ENCODE measurements around the gene UTP3. TPM values are rescaled to one million over a fixed set of nuclear protein-coding genes. Genes with fewer than 3 reads are reported as not detected.
"Not testable (repeated sequence)": the region's sequence is repeated elsewhere in the genome, so short reads cannot be mapped to it uniquely, and the experiment has no call there.

Gene UTP3
- total RNA-seq, 1 experiment from 2014 or later, result 17.5 TPM

DNA sequence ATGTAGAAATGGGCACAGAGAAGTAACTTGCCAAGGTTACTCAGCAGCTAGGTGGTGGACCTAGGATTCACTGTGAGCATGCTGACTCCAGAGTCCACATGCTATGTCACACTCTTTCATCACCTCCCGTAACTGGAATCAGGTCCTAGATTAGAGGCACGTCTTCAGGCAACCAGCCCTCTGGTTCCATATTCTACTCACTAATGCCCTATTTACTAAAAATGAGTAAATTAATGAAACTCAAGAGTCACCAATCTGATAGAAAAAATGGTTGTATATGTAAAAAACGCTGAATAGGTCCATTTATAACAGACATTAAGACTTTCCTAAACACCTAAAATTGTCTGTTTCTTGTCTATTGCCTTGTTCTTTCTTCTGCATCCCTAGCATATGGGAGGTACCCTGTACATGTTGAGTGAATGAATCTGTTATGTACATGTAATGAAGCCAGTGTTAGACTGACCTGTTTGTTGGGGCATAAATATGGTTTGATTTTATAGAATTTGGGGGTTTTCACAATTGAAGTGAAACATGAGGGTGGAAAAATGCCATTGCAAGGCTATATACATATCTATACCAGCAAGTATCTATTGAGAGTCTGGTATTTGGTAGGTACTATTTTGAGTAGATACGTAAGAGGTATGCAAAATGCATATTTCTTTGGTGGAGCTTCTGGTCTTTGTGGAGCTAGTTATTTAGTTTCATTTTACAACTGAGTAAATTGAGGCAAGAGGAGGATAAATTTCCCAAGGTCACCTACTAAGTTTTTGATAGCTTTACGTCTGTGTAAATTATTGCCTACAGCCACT lies 26.0 kb downstream of the UTP3 start:
- no peak for DNase-seq (ENCODE audit: low spot score)

DNA sequence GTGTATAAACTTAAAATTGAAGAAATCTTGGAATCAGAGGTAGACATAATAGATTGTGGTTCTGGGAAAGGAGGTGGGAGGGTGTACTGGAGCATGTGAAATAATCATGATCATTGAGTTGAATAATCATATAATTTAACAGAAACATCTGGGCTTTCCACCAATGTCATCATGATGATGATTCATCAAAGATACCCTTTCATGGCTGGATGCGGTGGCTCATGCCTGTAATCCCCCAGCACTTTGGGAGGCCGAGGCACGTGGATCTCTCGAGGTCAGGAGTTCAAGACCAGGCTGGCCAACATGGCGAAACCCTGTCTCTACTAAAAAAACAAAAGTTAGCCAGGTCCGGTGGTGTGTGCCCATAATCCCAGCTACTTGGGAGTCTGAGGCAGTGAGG lies 26.8 kb downstream of the UTP3 start:
- DNase-seq (ENCODE audit: low spot score), result no peak

DNA sequence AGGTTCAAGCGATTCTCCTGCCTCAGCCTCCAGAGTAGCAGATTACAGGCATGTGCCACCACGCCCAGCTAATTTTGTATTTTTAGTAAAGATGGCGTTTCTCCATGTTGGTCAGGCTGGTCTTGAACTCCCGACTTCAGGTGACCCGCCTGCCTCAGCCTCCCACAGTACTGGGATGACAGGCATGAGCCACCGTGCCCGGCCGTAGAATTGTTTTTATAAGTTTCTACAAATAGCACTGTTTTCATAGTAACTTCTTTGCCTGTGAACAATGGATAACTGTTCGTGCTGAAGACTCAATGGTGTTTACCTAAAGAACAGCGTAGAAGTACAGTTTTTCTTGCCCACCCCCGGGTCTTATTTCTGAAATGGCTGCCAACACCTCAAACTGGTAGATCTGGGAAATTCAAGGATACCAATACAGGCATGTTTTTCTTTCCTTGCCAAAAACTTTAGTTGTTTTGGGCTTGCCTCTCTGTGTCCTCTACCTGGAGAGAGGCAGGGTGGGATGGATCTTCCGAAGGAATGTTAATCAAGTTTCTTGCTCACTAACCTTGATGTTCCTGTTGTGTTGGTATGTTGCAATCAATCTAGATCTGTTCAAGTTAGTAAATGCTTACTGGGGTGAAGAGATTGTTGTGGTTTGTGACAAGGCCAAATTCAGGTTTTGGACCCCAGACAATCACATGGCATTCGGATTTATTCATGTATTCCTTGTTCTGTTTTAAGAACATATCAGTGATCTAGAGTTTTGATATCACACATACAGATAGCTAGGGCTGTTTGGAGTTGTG lies 30.7 kb downstream of the UTP3 start:
- DNase-seq (ENCODE audit: low spot score), result no peak

DNA sequence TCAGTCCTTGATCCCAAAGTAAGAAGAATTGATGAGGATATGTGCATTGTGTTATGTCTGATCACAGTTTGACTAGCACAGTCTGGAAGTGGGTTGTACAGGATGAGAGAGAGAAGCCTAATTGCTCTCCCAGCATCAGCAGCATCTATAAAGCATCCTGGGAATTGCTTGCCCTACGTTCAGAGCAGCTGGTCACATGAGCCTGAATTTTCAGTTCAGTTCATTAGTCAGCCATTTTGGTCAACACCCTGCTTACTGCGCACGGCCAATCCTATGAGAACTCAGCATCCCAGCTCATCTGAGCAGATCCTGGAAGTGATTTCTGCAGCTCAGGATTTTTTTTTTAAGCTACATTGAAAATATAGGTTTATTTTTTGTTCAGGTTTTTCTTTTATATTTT lies 33.4 kb downstream of the UTP3 start, which contains the start of gene RUFY3:
RUFY3 (plus strand) TSS at position 218 of the 400 bp plus-strand sequence. CDS start 610 bp downstream, outside the sequence.
- DNase-seq (ENCODE audit: low spot score), result no peak

DNA sequence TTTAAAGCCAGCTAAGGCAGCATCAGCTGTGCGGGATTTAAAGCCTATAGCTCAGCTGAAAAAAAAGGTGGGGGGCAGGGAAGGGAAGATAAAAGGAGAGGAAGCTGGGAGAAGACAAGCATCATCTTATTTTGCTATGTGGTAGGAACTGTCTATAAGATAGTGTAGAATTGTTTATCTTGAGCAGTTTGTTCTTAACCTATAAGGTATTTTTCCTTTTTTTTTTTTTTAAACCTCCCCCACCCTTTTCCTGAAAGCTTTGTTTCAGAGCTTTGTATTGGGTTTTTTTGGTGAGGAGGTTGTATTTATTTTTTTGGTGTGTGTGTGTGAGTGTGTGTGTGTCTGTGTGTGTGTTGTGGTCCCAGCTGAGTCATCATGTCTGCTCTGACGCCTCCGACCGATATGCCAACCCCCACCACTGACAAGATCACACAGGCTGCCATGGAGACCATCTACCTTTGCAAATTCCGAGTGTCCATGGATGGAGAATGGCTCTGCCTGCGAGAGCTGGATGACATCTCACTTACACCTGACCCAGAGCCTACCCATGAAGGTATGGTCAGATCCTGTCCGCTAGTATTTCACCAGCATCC lies 34.0 kb downstream of the UTP3 start:
- no peak for DNase-seq (ENCODE audit: low spot score)

DNA sequence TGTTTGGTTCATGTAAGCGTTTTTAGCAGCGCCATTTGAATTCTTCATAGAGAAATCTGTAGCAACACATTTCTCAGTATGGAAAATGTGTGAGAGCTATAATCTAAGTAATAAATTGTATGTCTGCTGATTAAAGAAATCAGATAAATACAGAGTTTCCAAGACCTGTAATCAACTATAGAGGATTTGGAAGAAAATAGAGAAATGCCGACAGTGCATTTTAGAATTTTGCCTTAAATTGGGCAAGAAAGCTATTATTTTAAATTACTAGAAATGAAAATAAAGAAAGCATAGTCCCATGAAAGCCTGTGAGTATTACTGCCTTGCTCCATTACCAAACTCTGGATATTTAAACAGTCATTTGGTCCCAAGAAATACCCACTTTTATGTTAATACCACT lies 36.1 kb downstream of the UTP3 start:
- no peak for DNase-seq (ENCODE audit: low spot score)

DNA sequence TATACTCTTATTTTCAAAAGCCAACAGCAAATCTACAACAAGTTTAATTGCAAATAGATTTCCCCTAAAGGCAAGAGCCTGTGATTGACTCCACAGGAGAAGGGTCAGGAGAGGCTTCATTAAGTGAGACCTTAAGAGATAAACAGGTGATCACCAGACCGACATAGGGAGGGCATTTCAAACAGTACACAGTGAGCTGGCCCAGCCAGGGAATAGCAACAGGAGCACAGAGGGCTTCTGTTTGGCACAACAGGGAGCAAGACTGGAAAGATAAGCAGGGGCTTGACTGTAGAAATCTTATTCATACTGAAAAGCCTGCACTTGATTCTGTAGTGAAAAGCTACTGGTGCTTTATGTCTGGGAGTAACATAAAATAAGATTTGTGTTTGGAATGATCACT lies 37.3 kb downstream of the UTP3 start:
- DNase-seq (ENCODE audit: low spot score), result no peak

DNA sequence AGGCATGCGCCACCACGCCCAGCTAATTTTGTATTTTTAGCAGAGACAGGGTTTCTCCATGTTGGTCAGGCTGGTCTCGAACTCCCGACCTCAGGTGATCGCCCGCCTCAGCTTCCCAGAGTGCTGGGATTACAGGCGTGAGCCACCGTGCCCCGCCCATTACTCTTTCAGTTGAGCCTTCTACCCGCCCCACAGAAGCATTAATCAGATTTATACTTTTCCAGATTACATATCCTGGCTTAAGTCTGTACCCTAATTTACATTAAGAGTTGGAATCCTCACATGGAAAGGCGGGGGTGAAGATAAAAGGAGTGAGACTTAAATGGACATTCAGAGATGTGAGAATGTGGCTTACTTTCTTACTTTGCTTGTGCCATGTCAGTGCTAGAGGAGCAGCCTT lies 38.2 kb downstream of the UTP3 start:
- DNase-seq (ENCODE audit: low spot score), result not testable (repeated sequence)

DNA sequence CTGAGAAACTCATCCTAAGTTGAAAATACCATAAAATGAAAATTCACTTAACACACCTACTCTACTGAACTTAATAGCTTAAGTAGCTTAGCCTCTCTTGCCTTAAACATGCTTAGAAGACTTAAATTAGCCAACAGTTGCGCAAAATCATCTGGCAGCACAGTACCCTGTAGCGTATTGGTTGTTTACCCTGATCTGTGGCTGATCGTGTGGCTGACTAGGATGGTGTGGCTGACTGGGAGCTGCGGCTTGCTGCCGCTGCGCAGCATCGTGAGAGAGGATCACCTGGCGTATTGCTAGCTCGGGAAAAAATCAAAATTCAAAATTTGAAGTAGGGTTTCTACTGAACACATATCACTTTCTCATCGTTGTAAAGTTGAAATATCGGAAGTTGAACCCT lies 39.8 kb downstream of the UTP3 start:
- DNase-seq (ENCODE audit: low spot score), result no peak

DNA sequence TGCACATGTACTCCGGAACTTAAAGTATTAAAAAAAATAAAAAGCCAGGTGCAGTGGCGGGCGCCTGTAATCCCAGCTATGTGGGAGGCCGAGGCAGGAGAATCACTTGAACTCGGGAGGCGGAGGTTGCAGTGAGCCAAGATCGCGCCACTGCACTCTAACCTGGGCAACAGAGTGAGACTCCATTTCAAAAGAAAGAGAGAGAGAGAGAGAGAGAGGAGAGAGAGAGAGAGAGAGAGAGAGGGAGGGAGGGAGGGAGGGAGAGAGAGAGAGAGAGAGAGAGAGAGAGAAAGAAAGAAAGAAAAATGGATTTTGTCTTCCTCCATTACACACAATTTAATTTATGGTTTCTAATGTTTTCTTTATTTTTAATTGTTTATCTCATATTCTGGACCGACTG lies 44.5 kb downstream of the UTP3 start:
- not testable (repeated sequence) for DNase-seq (ENCODE audit: low spot score)

DNA sequence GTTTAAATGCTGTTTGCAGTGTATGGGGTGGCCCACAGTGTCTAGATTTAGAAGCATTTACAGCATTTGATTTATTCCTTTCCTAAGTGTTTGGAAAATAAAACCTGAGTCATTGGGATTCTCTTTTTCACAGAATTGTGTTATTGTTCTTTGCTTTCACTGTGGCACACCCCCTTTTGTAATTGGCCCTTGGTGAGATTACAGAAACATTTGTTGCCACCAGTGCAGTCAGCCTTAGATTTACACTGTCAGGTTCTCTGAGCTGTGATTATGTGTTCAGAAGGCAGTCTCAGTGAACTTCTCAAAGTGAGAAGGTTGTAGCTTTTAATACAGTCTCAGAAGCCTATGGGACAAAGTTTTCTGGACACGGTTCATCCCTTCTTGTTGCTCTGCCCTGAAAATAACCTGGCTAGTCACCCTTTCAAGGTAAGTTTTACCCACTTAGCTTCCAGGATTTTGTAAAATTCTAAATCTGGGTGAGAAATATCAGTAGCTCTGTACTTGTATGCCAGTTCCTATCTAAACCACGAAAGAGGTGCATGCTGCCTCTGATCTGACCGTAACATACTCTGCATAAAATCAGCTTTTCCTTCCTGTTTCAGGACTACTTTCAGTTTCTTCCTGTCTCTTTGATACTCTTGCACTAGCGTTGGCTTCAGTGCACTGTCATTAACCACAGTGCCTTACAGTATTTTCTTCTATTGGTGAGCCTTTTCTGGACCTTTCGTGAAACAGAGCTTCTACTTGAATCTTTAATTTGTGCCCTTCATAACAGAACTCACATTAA lies 46.0 kb downstream of the UTP3 start:
- DNase-seq (ENCODE audit: low spot score), result peak; percentile 56

DNA sequence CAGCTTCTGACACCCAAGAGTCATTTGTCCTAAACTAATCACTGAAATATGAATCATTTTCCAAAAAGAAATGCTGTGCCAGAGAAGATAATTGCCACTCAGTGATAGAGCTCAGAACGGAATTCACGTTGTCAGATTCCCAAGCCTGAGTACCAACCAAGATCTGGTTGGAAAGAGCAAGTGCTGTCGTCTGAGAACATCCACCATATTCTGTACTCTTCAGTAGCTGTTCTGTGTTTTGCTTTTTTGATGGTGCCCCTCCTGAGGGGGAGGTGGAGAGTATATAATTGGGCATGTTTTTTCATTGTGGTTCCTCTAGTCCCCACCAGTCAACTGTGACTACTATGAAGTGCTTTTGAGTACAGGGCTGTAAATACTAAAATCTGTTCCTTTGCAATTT lies 46.6 kb downstream of the UTP3 start:
- peak; percentile 32 for DNase-seq (ENCODE audit: low spot score)

DNA sequence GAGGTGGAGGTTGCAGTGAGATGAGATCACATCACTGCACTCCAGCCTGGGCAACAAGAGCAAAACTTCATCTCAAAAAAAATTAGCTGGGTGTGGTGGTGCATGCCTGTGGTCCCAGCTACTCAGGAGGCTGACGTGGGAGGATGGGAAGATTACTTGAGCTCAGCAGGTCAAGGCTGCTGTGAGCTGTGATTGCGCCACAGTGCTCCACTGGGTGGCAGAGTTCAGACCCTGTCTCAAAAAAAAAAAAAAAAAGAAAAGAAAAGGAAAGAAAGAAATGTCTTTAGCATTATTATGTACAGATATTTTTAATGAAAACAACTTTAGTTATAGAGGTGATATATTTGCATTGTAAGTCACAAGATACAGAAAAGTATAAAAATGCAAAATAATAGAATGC lies 47.6 kb downstream of the UTP3 start:
- peak; percentile 21 for DNase-seq (ENCODE audit: low spot score)

DNA sequence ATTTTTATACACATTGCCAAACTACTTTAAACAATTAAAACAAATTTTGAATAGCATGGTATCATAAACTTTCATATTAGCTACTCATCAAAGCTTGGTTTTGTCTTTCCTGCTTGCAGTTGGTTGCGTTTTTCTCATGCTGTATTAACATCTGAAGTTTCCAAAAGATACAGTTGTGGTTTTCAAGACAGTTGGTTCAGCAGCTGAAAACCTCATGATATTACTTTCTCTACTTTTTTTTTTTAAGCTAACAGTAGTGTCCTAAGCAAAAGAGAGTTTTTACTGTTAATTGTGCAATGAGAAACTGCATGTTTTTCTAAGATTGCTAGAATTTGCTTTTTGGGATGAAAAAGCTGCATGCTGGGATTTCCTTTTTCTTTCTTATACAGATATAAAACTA lies 48.7 kb downstream of the UTP3 start:
- no peak for DNase-seq (ENCODE audit: low spot score)

DNA sequence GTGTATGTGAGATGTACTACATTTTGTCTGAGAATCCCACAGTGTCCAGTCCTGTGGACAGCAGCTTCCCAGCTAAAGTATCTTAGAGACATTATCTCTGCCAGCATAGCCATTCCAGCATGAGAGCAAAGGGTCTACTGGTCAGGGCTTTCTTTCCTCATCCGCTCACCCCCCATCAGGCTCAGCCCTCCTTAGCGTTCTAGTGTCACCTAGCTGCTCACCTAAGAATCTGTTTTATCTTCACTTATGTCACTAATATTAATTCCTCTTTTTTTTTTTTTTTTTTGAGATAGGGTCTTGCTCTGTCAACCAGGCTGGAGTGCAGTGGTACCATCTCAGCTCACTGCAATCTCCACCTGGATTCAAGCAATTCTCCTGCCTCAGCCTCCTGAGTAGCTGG lies 49.1 kb downstream of the UTP3 start:
- DNase-seq (ENCODE audit: low spot score), result no peak

DNA sequence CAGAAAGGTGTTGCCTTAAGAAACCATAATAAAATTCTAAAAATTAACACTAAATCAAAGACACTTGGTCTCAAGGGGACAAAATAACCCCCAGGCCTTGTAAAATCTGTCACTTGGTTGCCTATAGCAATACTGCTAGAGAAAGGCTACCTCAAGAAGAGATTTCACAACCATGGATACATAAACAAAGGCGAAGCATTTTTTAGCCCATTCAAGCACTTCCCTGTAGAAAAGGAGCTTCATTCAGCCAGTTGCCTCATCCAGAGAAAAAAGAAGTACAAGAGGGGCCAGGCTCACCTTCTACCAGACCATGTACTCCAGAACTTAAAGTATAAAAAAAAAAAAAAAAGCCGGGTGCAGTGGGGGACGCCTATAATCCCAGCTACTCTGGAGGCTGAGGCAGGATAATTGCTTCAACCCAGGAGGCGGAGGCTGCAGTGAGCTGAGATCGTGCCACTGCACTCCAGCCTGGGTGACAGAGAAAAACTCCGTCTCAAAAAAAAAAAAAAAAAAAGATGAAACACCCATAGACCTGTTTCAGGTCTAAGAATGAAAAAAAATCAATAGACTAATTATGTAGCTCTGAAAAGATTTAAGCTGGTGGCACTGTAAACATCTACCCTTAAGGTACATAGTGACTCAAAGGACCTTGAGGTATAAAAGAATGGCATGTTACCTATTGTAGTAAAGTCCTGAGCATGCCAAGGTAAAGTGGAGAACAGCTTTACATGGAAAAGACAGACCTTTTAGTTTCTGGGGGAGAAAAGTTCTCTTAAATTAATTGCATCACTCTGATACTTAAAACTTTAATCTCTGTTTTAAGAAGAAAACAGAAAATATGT lies 51.4 kb downstream of the UTP3 start:
- peak; percentile 50 for DNase-seq (ENCODE audit: low spot score)

Measured in HT-29 (cell line).